ENCODE results near the gene IFNGR2. TPM values are rescaled to one million over a fixed set of nuclear protein-coding genes. Genes with fewer than 3 reads are reported as not detected.
A peak's percentile ranks its signal among the peaks of the same experiment; 100 is the strongest.

The IFNGR2 gene
- total RNA-seq, 1 donor from 2014 or later = 34.6 TPM

DNA sequence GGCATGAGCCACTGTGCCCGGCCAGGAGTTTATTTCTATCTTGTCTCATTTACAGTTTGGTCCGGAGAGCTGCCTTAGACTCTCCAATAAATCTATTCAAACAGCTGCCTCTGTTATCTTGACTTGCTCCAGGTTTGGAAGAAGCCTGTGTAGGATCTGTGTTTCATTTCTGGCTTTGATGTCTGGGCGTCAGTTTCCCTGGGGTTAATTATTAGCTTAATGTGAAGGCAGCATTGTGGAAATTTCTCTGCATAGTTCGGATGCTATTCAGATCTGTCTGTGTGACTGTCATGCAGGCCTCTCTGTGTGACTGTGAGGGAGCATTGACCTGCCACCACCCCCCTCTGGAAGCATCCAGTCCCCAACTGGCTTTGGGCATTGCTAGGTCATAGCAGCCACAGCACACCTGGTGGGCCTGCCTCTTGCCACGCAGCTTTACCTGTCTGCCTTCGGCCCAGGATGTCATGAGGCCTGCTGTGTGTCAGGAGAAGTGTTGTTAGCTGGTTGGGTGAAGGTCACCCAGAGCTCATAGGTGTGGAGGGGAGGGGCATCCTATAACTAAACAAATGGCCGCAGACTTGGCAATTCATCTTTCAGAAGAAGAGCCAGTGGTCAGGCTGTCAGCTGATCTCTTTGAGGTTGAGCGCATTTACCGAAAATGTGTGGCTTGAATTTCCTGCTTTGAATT is 9.8 kb downstream of the IFNGR2 start:
- TF ChIP-seq, protein P1, sequence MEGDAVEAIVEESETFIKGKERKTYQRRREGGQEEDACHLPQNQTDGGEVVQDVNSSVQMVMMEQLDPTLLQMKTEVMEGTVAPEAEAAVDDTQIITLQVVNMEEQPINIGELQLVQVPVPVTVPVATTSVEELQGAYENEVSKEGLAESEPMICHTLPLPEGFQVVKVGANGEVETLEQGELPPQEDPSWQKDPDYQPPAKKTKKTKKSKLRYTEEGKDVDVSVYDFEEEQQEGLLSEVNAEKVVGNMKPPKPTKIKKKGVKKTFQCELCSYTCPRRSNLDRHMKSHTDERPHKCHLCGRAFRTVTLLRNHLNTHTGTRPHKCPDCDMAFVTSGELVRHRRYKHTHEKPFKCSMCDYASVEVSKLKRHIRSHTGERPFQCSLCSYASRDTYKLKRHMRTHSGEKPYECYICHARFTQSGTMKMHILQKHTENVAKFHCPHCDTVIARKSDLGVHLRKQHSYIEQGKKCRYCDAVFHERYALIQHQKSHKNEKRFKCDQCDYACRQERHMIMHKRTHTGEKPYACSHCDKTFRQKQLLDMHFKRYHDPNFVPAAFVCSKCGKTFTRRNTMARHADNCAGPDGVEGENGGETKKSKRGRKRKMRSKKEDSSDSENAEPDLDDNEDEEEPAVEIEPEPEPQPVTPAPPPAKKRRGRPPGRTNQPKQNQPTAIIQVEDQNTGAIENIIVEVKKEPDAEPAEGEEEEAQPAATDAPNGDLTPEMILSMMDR (IDR thresholded peaks at IDR 0.05; ENCODE audit: borderline replicate concordance) = no peak
- H3K4me1 ChIP-seq = peaks cover 27% of the 10 kb centered on the region
- intact Hi-C loops (cut with micrococcal nuclease) = no loop called here
- no peak overlapping the region for H3K27ac ChIP-seq (replicated peaks)
- no peak for DNase-seq
- H3K36me3 ChIP-seq = peaks cover 34% of the 10 kb centered on the region
- H3K9me3 ChIP-seq (replicated peaks) = no peaks in the 10 kb centered on the region
- H3K4me3 ChIP-seq = no peak overlapping the region
- H3K27me3 ChIP-seq (ENCODE audit: low read depth) = no peaks in the 10 kb centered on the region

- TF ChIP-seq, protein P1 (IDR thresholded peaks at IDR 0.05; ENCODE audit: borderline replicate concordance) = no peak
- Histone ChIP-seq H3K9me3 (replicated peaks) (no peaks in the 10 kb centered on the region), H3K4me3 (no peak overlapping the region), H3K36me3 (peaks cover 36% of the 10 kb centered on the region), H3K27me3 (ENCODE audit: low read depth) (no peaks in the 10 kb centered on the region), H3K27ac (replicated peaks) (no peak overlapping the region), H3K4me1 (peaks cover 38% of the 10 kb centered on the region)
- no peak for DNase-seq
- intact Hi-C loops (cut with micrococcal nuclease) = no loop called here
These were observed 10.9 kb downstream of the IFNGR2 start for GRCh38 chr21:33414068-33414467.

DNA sequence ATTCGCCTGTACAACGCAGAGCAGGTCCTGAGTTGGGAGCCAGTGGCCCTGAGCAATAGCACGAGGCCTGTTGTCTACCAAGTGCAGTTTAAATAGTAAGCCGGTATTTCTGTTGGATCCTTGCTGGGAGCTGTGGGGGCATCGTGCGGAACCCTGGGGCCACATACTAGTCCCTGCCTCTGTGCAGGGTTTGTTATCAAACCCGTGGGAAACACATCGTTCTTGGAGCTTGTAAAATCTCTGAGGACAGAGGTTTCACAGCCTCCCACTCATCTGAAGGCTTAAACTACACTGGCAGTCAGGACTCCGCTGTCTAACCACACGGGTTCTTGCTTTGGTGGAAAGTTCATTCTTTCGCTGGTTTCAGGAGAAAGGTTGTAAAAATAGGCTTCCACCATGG is 11.7 kb downstream of the IFNGR2 start:
- Histone ChIP-seq H3K4me1 (peaks cover 46% of the 10 kb centered on the region), H3K27ac (replicated peaks) (no peak overlapping the region), H3K9me3 (replicated peaks) (no peaks in the 10 kb centered on the region), H3K4me3 (no peak overlapping the region), H3K27me3 (ENCODE audit: low read depth) (no peaks in the 10 kb centered on the region), H3K36me3 (peaks cover 36% of the 10 kb centered on the region)
- TF ChIP-seq, protein P1 (IDR thresholded peaks at IDR 0.05; ENCODE audit: borderline replicate concordance) = no peak
- no peak for DNase-seq
- intact Hi-C loops (cut with micrococcal nuclease) = no loop called here

- intact Hi-C loops (cut with micrococcal nuclease) = no loop called here
- peak overlapping the region; percentile 68 for H3K27ac ChIP-seq (replicated peaks)
- TF ChIP-seq, protein P1 (IDR thresholded peaks at IDR 0.05; ENCODE audit: borderline replicate concordance) = no peak
These were observed 15.5 kb downstream of the IFNGR2 start for GRCh38 chr21:33418691-33419090.

GRCh38 chr21:33419538-33420123 is 16.4 kb downstream of the IFNGR2 start:
- no peak for DNase-seq
- Histone ChIP-seq H3K36me3 (peaks cover 71% of the 10 kb centered on the region), H3K4me3 (no peak overlapping the region), H3K9me3 (replicated peaks) (no peaks in the 10 kb centered on the region), H3K4me1 (peaks cover 26% of the 10 kb centered on the region), H3K27me3 (ENCODE audit: low read depth) (no peaks in the 10 kb centered on the region), H3K27ac (replicated peaks) (peak overlapping the region; percentile 68)
- intact Hi-C loops (cut with micrococcal nuclease) = no loop called here
- TF ChIP-seq, protein P1 (IDR thresholded peaks at IDR 0.05; ENCODE audit: borderline replicate concordance) = no peak

More at GRCh38 chr21:33418691-33419090, 15.5 kb downstream of the IFNGR2 start:
- peak; percentile 73 for DNase-seq
- H3K27me3 ChIP-seq (ENCODE audit: low read depth) = no peaks in the 10 kb centered on the region
- H3K9me3 ChIP-seq (replicated peaks) = no peaks in the 10 kb centered on the region
- H3K36me3 ChIP-seq = peaks cover 65% of the 10 kb centered on the region
- H3K4me1 ChIP-seq = peaks cover 26% of the 10 kb centered on the region
- H3K4me3 ChIP-seq = no peak overlapping the region

Measured in left ventricle myocardium inferior (tissue), 1 donor.